PC-3 (cell line): ENCODE data around the gene APPBP2. TPM values are rescaled to one million over a fixed set of nuclear protein-coding genes. Genes with fewer than 3 reads are reported as not detected.
A peak's percentile ranks its signal among the peaks of the same experiment; 100 is the strongest.

Source experiments
- ATAC-seq: fragments of 200-7000 bp; cut with Tn5 transposase; 2 replicates; pipeline ENCODE4 v1.9.1; 2020; ENCODE audit warnings: mild to moderate bottlenecking, moderate library complexity
- BruUV-seq: library from RNA; stranded (reverse); fragments of 400-500 nt; replicated peaks from 2 replicates; lab custom pipeline; 2021; lab: Mats Ljungman, UMichigan
- CTCF ChIA-PET: fragments of 300-600 bp; sonication (Branson Sonifier 250); formaldehyde crosslinking; loops from one replicate; lab custom pipeline; 2022; ENCODE audit warnings: antibody characterized with exemption; lab: Charles Lee
- POLR2A ChIA-PET: fragments of 300-600 bp; sonication (Branson Sonifier 250); formaldehyde crosslinking; loops from one replicate; lab custom pipeline; 2022; ENCODE audit warnings: antibody characterized with exemption; ENCODE audit not compliant: unreplicated experiment; lab: Charles Lee
- DNase-seq: peaks from one replicate; pipeline ENCODE4 v3.0.0-alpha.2; 2015
- H2AFZ ChIP-seq: fragments of 300-600 bp; sonication (generic); 2 replicates; pipeline ENCODE4 v1.6.0; 2016; ENCODE audit warnings: antibody characterized with exemption, low read length
- H3F3A ChIP-seq: fragments of 300-600 bp; sonication (generic); one replicate; pipeline ENCODE4 v1.6.0; 2017; ENCODE audit warnings: antibody characterized with exemption, low read length, control low read depth, mild to moderate bottlenecking; ENCODE audit not compliant: unreplicated experiment
- H3K27ac ChIP-seq: fragments of 300-600 bp; sonication (generic); 2 replicates; pipeline ENCODE4 v1.5.1; 2016; ENCODE audit warnings: mild to moderate bottlenecking, low read length
- H3K27me3 ChIP-seq: fragments of 300-600 bp; sonication (generic); 2 replicates; pipeline ENCODE4 v1.6.1; 2016; ENCODE audit warnings: low read length, mixed read lengths
- H3K36me3 ChIP-seq: fragments of 300-600 bp; sonication (generic); 2 replicates; pipeline ENCODE4 v1.6.1; 2016; ENCODE audit warnings: low read depth, mixed run types, low read length, mixed read lengths
- H3K4me1 ChIP-seq: fragments of 300-600 bp; sonication (generic); 2 replicates; pipeline ENCODE4 v1.5.1; 2016; ENCODE audit warnings: low read length; ENCODE audit not compliant: insufficient read depth
- H3K4me2 ChIP-seq: fragments of 300-600 bp; sonication (generic); 2 replicates; pipeline ENCODE4 v1.6.0; 2016; ENCODE audit warnings: low read length
- H3K4me3 ChIP-seq: fragments of 300-600 bp; sonication (generic); 2 replicates; pipeline ENCODE4 v1.5.1; 2016; ENCODE audit warnings: mild to moderate bottlenecking, low read length, mixed read lengths
- H3K79me2 ChIP-seq: fragments of 300-600 bp; sonication (generic); 2 replicates; pipeline ENCODE4 v1.6.1; 2017; ENCODE audit warnings: low read length, mixed read lengths
- H3K9ac ChIP-seq: fragments of 300-600 bp; sonication (generic); 2 replicates; pipeline ENCODE4 v1.6.0; 2016; ENCODE audit warnings: mild to moderate bottlenecking, low read length
- H3K9me2 ChIP-seq: fragments of 300-600 bp; sonication (generic); replicated peaks from 2 replicates; pipeline ENCODE4 v1.6.1; 2016; ENCODE audit warnings: mixed run types, low read length, mixed read lengths
- H3K9me3 ChIP-seq: fragments of 300-600 bp; sonication (generic); 2 replicates; pipeline ENCODE4 v1.6.1; 2016; ENCODE audit warnings: low read length, mixed read lengths
- H4K20me1 ChIP-seq: fragments of 300-600 bp; sonication (generic); 2 replicates; pipeline ENCODE4 v1.6.1; 2016; ENCODE audit warnings: low read length, mixed read lengths
- CTCF ChIP-seq: fragments of 300-600 bp; sonication (generic); conservative IDR thresholded peaks from 2 replicates; pipeline ENCODE4 v1.5.1; 2017; ENCODE audit warnings: antibody characterized with exemption, low read depth, mild to moderate bottlenecking, low read length
- EZH2 ChIP-seq: fragments of 300-600 bp; sonication (generic); IDR thresholded peaks from one replicate; pipeline ENCODE4 v1.6.1; 2017; ENCODE audit warnings: antibody characterized with exemption, mild to moderate bottlenecking, low read length; ENCODE audit not compliant: unreplicated experiment
- EZH2phosphoT487 ChIP-seq: fragments of 300-600 bp; sonication (generic); IDR thresholded peaks from 2 replicates; pipeline ENCODE4 v1.6.1; 2018; ENCODE audit warnings: mild to moderate bottlenecking, antibody characterized with exemption, low read length, borderline replicate concordance
- intact Hi-C: fragments of 100-400 bp; cut with micrococcal nuclease; formaldehyde crosslinking; loops from 2 replicates; pipeline ENCODE4 v1.9.0; 2023
- total RNA-seq: library from RNA; depleted of rRNA; stranded (reverse); fragments of >200 nt; gene quantifications from 2 replicates; pipeline ENCODE4 v1.2.3, GENCODE V29; 2014

The APPBP2 gene
- total RNA-seq, 1 experiment from 2014 or later: 17.1 TPM

GRCh38 chr17:60565233-60565632 is 39.2 kb upstream of the APPBP2 start:
- no peak for TF ChIP-seq EZH2
- no peak for TF ChIP-seq CTCF
- TF ChIP-seq EZH2phosphoT487: no peak
- no peak overlapping the region for H3K4me2 ChIP-seq
- intact Hi-C loops: loop anchor here (10.0 kb wide), 1 partner anchor 460 kb away; no protein-coding TSS in a partner anchor
- H3F3A ChIP-seq: no peaks in the 10 kb centered on the region
- H3K79me2 ChIP-seq: no peaks in the 10 kb centered on the region
- no peaks in the 10 kb centered on the region for H3K36me3 ChIP-seq
- no peaks in the 10 kb centered on the region for H3K9me3 ChIP-seq
- no peaks in the 10 kb centered on the region for H3K27me3 ChIP-seq
- no TSS peak for BruUV-seq
- ChIA-PET CTCF (no interaction called here), POLR2A (no interaction called here)
- peaks cover 7% of the 10 kb centered on the region; the same call in 1 of the 2 replicates for H3K4me1 ChIP-seq
- no peak overlapping the region for H3K27ac ChIP-seq
- H3K9ac ChIP-seq: no peak overlapping the region
- no peak overlapping the region for H3K4me3 ChIP-seq
- DNase-seq (no peak), ATAC-seq (no peak)
- H2AFZ ChIP-seq: no peak overlapping the region
- H4K20me1 ChIP-seq: no peaks in the 10 kb centered on the region
- H3K9me2 ChIP-seq: no peaks in the 10 kb centered on the region

DNA sequence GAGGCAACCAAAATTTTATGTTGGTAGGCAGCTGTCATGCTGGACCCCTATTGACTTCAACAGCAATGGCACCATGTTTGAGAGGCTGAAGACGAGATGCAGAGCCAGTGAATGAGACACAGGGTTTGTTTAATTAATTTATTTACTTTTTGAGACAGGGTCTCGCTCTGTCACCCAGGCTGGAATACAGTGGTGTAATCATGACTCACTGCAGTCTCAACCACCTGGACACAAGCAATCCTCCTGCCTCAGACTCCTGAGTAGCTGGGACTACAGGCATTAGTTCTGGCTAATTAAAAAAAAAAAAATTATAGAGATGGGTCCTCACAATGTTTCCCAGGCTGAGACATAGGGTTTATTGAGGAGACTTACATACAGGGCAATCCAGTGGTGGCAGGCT is 37.7 kb upstream of the APPBP2 start:
- H3K4me1 ChIP-seq: peaks cover 7% of the 10 kb centered on the region; the same call in 1 of the 2 replicates
- ATAC-seq (peak; percentile 74), DNase-seq (peak; percentile 68)
- no peak for TF ChIP-seq EZH2
- TF ChIP-seq EZH2phosphoT487: no peak
- TF ChIP-seq CTCF: no peak
- H4K20me1 ChIP-seq: no peaks in the 10 kb centered on the region
- no peaks in the 10 kb centered on the region for H3K9me2 ChIP-seq
- POLR2A ChIA-PET: no interaction called here
- H3F3A ChIP-seq: no peaks in the 10 kb centered on the region
- intact Hi-C loops: loop anchor here (10.0 kb wide), 1 partner anchor 459 kb away; no protein-coding TSS in a partner anchor
- CTCF ChIA-PET: no interaction called here
- no peaks in the 10 kb centered on the region for H3K36me3 ChIP-seq
- H3K27ac ChIP-seq: no peak overlapping the region
- BruUV-seq: no TSS peak
- H3K27me3 ChIP-seq: no peaks in the 10 kb centered on the region
- no peak overlapping the region for H3K4me3 ChIP-seq
- no peaks in the 10 kb centered on the region for H3K9me3 ChIP-seq
- no peak overlapping the region for H3K9ac ChIP-seq
- H3K4me2 ChIP-seq: no peak overlapping the region
- H3K79me2 ChIP-seq: no peaks in the 10 kb centered on the region
- H2AFZ ChIP-seq: no peak overlapping the region

DNA sequence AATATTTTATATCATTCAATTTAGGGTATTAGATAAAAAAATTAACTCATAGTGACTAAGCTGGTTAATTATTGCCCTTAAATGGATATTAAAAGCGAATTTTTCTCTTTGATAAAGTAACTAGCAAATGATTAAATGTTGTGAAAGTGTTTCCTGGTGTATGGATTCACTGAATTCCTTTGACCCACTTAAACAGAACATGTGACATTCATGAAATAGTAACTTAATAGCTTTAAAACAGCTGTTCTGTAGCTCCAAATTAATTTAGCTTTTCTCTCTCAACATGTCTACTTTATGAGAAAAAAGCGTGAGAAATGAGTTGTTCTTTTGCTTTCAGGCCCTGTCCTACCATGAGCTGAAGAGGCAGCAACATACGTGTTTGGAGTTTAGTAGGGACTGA is 36.4 kb upstream of the APPBP2 start:
- H2AFZ ChIP-seq: no peak overlapping the region
- H3K4me3 ChIP-seq: no peak overlapping the region
- no peak overlapping the region for H3K27ac ChIP-seq
- ChIA-PET CTCF (no interaction called here), POLR2A (no interaction called here)
- no peaks in the 10 kb centered on the region for H3K9me2 ChIP-seq
- H3K9ac ChIP-seq: no peak overlapping the region
- TF ChIP-seq EZH2 (no peak), EZH2phosphoT487 (no peak), CTCF (no peak)
- no peaks in the 10 kb centered on the region for H4K20me1 ChIP-seq
- no peaks in the 10 kb centered on the region for H3F3A ChIP-seq
- no peaks in the 10 kb centered on the region for H3K27me3 ChIP-seq
- DNase-seq (no peak), ATAC-seq (no peak)
- intact Hi-C loops: loop anchor here (10.0 kb wide), 1 partner anchor 458 kb away; no protein-coding TSS in a partner anchor
- BruUV-seq: no TSS peak
- H3K4me1 ChIP-seq: peaks cover 7% of the 10 kb centered on the region; the same call in 1 of the 2 replicates
- H3K36me3 ChIP-seq: peaks cover 4% of the 10 kb centered on the region; the same call in 1 of the 2 replicates
- peaks cover 5% of the 10 kb centered on the region; the same call in 1 of the 2 replicates for H3K9me3 ChIP-seq
- no peaks in the 10 kb centered on the region for H3K79me2 ChIP-seq
- H3K4me2 ChIP-seq: no peak overlapping the region
